Osteocyte (in vitro differentiated cells): ENCODE measurements around the gene BHMT. TPM values are rescaled to one million over a fixed set of nuclear protein-coding genes. Genes with fewer than 3 reads are reported as not detected.
A peak's percentile ranks its signal among the peaks of the same experiment; 100 is the strongest.

Source experiments
- DNase-seq: peaks from one replicate; pipeline ENCODE4 v3.0.0; 2021; ENCODE audit warnings: mixed read lengths; ENCODE audit not compliant: unreplicated experiment; ENCODE audit errors: extremely low spot score
- H3K27ac Mint-ChIP-seq: one replicate; pipeline ENCODE4 v1.8.0; 2021; ENCODE audit warnings: mild to moderate bottlenecking, mixed read lengths; ENCODE audit not compliant: unreplicated experiment
- H3K27me3 Mint-ChIP-seq: one replicate; pipeline ENCODE4 v1.8.0; 2021; ENCODE audit warnings: mixed read lengths; ENCODE audit not compliant: unreplicated experiment
- H3K36me3 Mint-ChIP-seq: one replicate; pipeline ENCODE4 v1.8.0; 2021; ENCODE audit warnings: mixed read lengths; ENCODE audit not compliant: unreplicated experiment
- H3K4me1 Mint-ChIP-seq: one replicate; pipeline ENCODE4 v1.8.0; 2021; ENCODE audit warnings: mixed read lengths; ENCODE audit not compliant: unreplicated experiment
- H3K4me3 Mint-ChIP-seq: one replicate; pipeline ENCODE4 v1.8.0; 2021; ENCODE audit warnings: mild to moderate bottlenecking, moderate library complexity, mixed read lengths; ENCODE audit not compliant: unreplicated experiment
- H3K9me3 Mint-ChIP-seq: one replicate; pipeline ENCODE4 v1.8.0; 2021; ENCODE audit warnings: mixed read lengths; ENCODE audit not compliant: unreplicated experiment
- CTCF ChIP-seq: fragments of 200-600 bp; sonication (generic); IDR thresholded peaks from 2 replicates; pipeline ENCODE4 v1.5.0; 2021; ENCODE audit warnings: antibody characterized with exemption, mild to moderate bottlenecking, moderate library complexity
- total RNA-seq: library from RNA; stranded (reverse); gene quantifications from 2 replicates; pipeline ENCODE4 v1.2.1, GENCODE V29; 2021

BHMT gene
- total RNA-seq, 1 donor from 2014 or later, result not detected

DNA sequence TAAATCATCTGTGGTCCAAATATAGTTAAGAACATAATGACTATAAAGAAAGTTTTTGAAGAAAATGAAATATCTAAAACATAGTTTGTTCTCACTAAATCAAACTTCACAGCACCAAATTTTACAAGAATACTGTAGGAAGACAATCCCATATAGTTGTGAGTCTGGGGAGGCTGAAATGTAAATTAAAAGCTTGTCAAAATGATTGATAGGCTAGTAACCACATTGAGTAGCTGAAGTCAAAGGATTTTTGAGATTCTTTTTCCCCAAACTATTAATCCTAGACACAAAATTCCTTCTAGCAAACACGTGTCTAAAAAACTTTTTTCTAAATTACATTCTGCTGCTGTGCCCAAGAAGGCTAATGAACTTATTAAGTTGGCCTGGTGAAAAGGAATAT lies 13.0 kb downstream of the BHMT start:
- Mint-ChIP-seq H3K27me3 (peaks cover 23% of the 10 kb centered on the region), H3K9me3 (no peaks in the 10 kb centered on the region), H3K27ac (no peak overlapping the region), H3K4me1 (no peaks in the 10 kb centered on the region), H3K36me3 (no peaks in the 10 kb centered on the region), H3K4me3 (no peak overlapping the region)
- DNase-seq, result no peak
- no peak for TF ChIP-seq CTCF

DNA sequence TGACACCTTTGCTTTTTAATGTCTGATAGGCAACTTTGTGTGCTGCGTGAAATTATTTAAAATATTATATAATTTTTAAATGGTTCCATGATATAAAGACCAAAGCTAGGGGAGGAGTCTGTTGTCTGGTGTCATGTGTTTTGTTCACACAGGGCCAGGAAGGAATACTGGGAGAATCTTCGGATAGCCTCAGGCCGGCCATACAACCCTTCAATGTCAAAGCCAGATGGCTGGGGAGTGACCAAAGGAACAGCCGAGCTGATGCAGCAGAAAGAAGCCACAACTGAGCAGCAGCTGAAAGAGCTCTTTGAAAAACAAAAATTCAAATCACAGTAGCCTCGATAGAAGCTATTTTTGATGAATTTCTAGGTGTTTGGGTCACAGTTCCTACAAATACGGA lies 19.2 kb downstream of the BHMT start:
- H3K27me3 Mint-ChIP-seq, result peaks cover 23% of the 10 kb centered on the region
- H3K4me3 Mint-ChIP-seq, result no peak overlapping the region
- H3K9me3 Mint-ChIP-seq, result no peaks in the 10 kb centered on the region
- H3K27ac Mint-ChIP-seq, result no peak overlapping the region
- TF ChIP-seq CTCF, result no peak
- H3K4me1 Mint-ChIP-seq, result peaks cover 14% of the 10 kb centered on the region
- no peak for DNase-seq
- H3K36me3 Mint-ChIP-seq, result no peaks in the 10 kb centered on the region

GRCh38 chr5:79133121-79133656 lies 21.6 kb downstream of the BHMT start:
- Mint-ChIP-seq H3K27ac (peak overlapping the region; percentile 94), H3K4me1 (peaks cover 14% of the 10 kb centered on the region)
- no peak for DNase-seq

DNA sequence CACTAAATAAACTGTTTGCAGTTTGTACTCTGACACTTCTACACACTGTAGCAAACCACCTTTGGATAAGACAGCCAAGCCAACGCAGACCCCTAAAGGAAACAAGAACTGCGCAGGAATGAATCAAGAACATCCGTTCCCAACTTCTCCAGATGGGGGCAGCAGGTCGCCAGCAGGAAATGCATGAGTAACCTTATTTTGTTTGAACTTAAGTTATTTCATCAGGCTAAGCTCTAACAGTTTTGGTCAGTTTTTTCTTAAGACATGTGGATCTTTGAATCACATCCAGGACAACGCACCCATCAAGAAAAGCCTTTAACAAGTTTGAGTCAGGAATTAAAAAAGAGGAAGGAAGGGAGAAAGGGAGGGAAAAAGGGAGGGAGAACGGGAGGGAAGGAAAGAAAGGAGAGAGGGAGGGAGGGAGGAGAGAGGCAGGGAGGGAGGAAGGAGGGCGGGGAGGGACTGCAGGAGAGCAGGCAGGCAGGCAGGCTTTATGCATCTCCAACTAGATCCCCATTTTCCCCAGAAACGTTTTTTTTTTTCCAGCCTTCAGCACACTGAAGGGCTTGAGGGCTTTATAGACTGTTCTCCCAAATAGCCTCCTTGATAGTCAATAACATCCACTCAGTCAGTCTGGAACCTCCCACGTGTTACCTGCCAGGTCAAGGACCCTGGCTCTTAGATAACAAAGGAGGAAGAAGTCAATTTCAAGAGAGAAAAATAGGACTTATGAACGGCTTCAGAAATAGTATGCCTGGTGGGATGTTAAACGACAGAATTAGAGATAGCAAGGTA lies 22.2 kb downstream of the BHMT start:
- Mint-ChIP-seq H3K36me3 (no peaks in the 10 kb centered on the region), H3K27me3 (peaks cover 19% of the 10 kb centered on the region), H3K9me3 (no peaks in the 10 kb centered on the region), H3K27ac (peak overlapping the region; percentile 94), H3K4me3 (peak overlapping the region; percentile 86), H3K4me1 (peaks cover 14% of the 10 kb centered on the region)
- peak; percentile 83 for TF ChIP-seq CTCF
- DNase-seq, result peak; percentile 88

More at GRCh38 chr5:79133121-79133656, 21.6 kb downstream of the BHMT start:
- Mint-ChIP-seq H3K9me3 (no peaks in the 10 kb centered on the region), H3K27me3 (peaks cover 18% of the 10 kb centered on the region), H3K4me3 (peak overlapping the region; percentile 86), H3K36me3 (no peaks in the 10 kb centered on the region)
- TF ChIP-seq CTCF, result peak; percentile 14

DNA sequence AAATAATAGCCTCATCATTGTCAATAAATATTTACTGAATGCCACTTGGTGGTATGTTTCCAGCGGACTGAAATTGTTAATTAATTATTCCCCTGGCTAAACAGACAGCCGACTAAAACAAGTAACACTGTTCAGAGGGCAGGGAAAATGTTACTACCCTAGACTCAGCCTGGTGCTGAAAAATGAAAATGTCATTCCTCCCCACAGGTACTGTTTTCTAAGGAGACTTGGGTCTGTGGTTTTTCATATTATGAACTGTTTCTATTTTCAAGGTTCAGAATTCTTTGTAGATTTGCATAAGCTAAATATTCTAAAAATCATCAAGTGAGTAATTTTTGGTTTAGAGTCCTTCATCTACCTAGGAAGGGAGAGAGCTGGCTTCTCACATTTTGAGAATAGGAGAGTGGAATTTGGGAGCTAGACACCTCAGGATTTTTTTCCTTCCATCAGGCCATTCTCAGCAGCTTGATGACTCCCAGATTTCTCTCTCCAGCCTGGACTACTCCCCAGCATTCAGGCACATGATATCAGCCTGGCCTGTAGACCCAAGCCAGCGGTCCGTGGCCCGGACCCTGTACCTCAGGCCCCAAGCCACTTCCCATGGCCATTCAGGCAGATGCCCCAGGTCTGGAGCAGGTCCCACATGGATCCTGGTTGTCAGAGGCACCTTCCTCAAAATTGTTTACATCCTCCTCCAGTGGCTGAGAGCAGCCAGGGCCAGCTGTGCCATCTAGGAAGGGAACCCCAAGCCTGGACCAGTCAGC lies 24.4 kb downstream of the BHMT start:
- Mint-ChIP-seq H3K4me3 (no peak overlapping the region), H3K4me1 (peaks cover 14% of the 10 kb centered on the region), H3K36me3 (no peaks in the 10 kb centered on the region), H3K27me3 (peaks cover 15% of the 10 kb centered on the region), H3K27ac (no peak overlapping the region), H3K9me3 (no peaks in the 10 kb centered on the region)
- no peak for DNase-seq
- TF ChIP-seq CTCF, result no peak
